OCI-LY7 (cell line): ENCODE results near the gene SEMA4D. TPM values are rescaled to one million over a fixed set of nuclear protein-coding genes. Genes with fewer than 3 reads are reported as not detected.

Source experiments
- BruUV-seq: library from RNA; stranded (reverse); fragments of 400-500 nt; replicated peaks from 2 replicates; lab custom pipeline; 2021; lab: Mats Ljungman, UMichigan
- CTCF ChIA-PET: fragments of 300-600 bp; sonication (Branson Sonifier 250); formaldehyde crosslinking; loops from one replicate; lab custom pipeline; 2022; ENCODE audit warnings: antibody characterized with exemption; ENCODE audit not compliant: unreplicated experiment; lab: Charles Lee
- POLR2A ChIA-PET: fragments of 300-600 bp; sonication (Branson Sonifier 250); formaldehyde crosslinking; loops from one replicate; lab custom pipeline; 2022; ENCODE audit warnings: antibody characterized with exemption; lab: Charles Lee
- DNase-seq: peaks from one replicate; pipeline ENCODE4 v3.0.0-alpha.2; 2015; ENCODE audit warnings: low spot score
- H2AFZ ChIP-seq: fragments of 200-600 bp; sonication (generic), shearing (Covaris generic); 2 replicates; pipeline ENCODE4 v1.6.1; 2014; ENCODE audit warnings: mild to moderate bottlenecking, antibody characterized with exemption, low read length, moderate library complexity
- H3K27ac ChIP-seq: fragments of 200-600 bp; sonication (generic); 2 replicates; pipeline ENCODE4 v1.5.1; 2014; ENCODE audit warnings: mixed run types, low read depth, mild to moderate bottlenecking, moderate library complexity, low read length, inconsistent platforms; ENCODE audit not compliant: poor library complexity, severe bottlenecking
- H3K36me3 ChIP-seq: fragments of 200-600 bp; sonication (generic); 2 replicates; pipeline ENCODE4 v1.6.1; 2014; ENCODE audit warnings: mild to moderate bottlenecking, antibody characterized with exemption, low read length, moderate library complexity, mixed read lengths; ENCODE audit not compliant: insufficient read depth
- H3K4me1 ChIP-seq: fragments of 200-600 bp; sonication (generic); 2 replicates; pipeline ENCODE4 v1.5.1; 2014; ENCODE audit warnings: mild to moderate bottlenecking, low read length; ENCODE audit not compliant: insufficient read depth, poor library complexity, severe bottlenecking
- H3K4me2 ChIP-seq: fragments of 200-600 bp; sonication (generic); 2 replicates; pipeline ENCODE4 v1.6.1; 2014; ENCODE audit warnings: mild to moderate bottlenecking, low read length
- H3K4me3 ChIP-seq: fragments of 200-600 bp; sonication (generic); 2 replicates; pipeline ENCODE4 v1.5.1; 2014; ENCODE audit warnings: mild to moderate bottlenecking, low read depth, low read length; ENCODE audit not compliant: poor library complexity, severe bottlenecking
- H3K79me2 ChIP-seq: fragments of 200-600 bp; sonication (generic); 2 replicates; pipeline ENCODE4 v1.6.1; 2016; ENCODE audit warnings: low read depth, mild to moderate bottlenecking, low read length, moderate library complexity, mixed read lengths; ENCODE audit not compliant: insufficient read depth
- H3K9me2 ChIP-seq: fragments of 200-600 bp; sonication (generic); 2 replicates; pipeline ENCODE4 v1.6.1; 2016; ENCODE audit warnings: mild to moderate bottlenecking, low read length, mixed read lengths; ENCODE audit not compliant: insufficient read depth
- H3K9me3 ChIP-seq: fragments of 200-600 bp; sonication (generic); 2 replicates; pipeline ENCODE4 v1.6.1; 2014; ENCODE audit warnings: mild to moderate bottlenecking, mixed run types, low read length, mixed read lengths
- H4K20me1 ChIP-seq: fragments of 200-600 bp; sonication (generic); 2 replicates; pipeline ENCODE4 v1.6.1; 2014; ENCODE audit warnings: mild to moderate bottlenecking, antibody characterized with exemption, low read length, moderate library complexity, mixed read lengths; ENCODE audit not compliant: insufficient read depth
- CTCF ChIP-seq: fragments of 200-600 bp; sonication (generic); conservative IDR thresholded peaks from 2 replicates; pipeline ENCODE4 v1.5.1; 2014; ENCODE audit warnings: mild to moderate bottlenecking, antibody characterized with exemption, low read length, moderate library complexity, mixed read lengths
- EZH2phosphoT487 ChIP-seq: fragments of 200-600 bp; sonication (generic); IDR thresholded peaks from 2 replicates; pipeline ENCODE4 v1.6.1; 2018; ENCODE audit warnings: low read depth, borderline replicate concordance, mild to moderate bottlenecking, mixed run types, antibody characterized with exemption, low read length, moderate library complexity, mixed read lengths
- intact Hi-C: fragments of 100-400 bp; cut with micrococcal nuclease; formaldehyde crosslinking; loops from one replicate; pipeline ENCODE4 v1.10.0; 2022; ENCODE audit not compliant: unreplicated experiment
- total RNA-seq, 2 experiments: library from RNA; depleted of rRNA in 1 of 2; stranded (reverse); fragments of >200 nt in 1 of 2; shearing (Covaris generic) in 1 of 2; gene quantifications; 2 replicates each; pipeline ENCODE4 v1.2.3, GENCODE V29; 2014 to 2022

SEMA4D gene
- total RNA-seq, 2 experiments from 2014 or later: 28.5 to 60.5 TPM

DNA sequence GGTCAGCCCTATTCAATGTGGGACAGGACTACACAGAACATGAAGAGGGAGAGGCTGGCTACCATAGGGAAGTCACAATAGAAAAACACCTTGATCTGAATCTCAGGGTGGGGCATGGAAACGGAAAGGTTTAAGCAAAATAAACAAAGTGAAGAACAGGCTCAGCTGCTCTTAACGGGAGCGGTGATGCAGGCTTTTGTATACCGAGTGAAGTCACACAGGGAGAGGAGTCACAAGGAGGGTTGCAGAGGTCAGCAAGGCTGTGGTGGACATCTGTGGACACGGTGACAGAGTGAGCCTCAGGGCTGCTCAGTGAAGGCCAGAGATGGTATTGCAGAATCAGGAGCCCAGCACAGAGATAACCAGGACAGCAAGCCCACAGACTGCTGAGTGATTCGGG lies 30.6 kb upstream of the SEMA4D start:
- Histone ChIP-seq H2AFZ (no peak overlapping the region), H3K79me2 (no peaks in the 10 kb centered on the region), H3K9me3 (no peaks in the 10 kb centered on the region; the same call in 1 of the 2 replicates), H3K27ac (no peak overlapping the region), H3K36me3 (no peaks in the 10 kb centered on the region), H3K9me2 (no peaks in the 10 kb centered on the region), H3K4me2 (no peak overlapping the region), H4K20me1 (no peaks in the 10 kb centered on the region), H3K4me1 (peaks cover 19% of the 10 kb centered on the region), H3K4me3 (no peak overlapping the region)
- DNase-seq: no peak
- ChIA-PET POLR2A (interaction anchor here (1.3 kb wide), 1 partner anchor 11 kb away, joined by 3 read pairs; no protein-coding TSS in a partner anchor), CTCF (no interaction called here)
- intact Hi-C loops: no loop called here
- TF ChIP-seq CTCF (no peak), EZH2phosphoT487 (no peak)
- BruUV-seq: no TSS peak

- Histone ChIP-seq H4K20me1 (no peaks in the 10 kb centered on the region), H3K27ac (no peak overlapping the region), H3K4me2 (no peak overlapping the region), H3K4me3 (no peak overlapping the region), H3K36me3 (no peaks in the 10 kb centered on the region), H3K4me1 (peaks cover 23% of the 10 kb centered on the region), H3K79me2 (no peaks in the 10 kb centered on the region), H2AFZ (no peak overlapping the region), H3K9me3 (no peaks in the 10 kb centered on the region; the same call in 1 of the 2 replicates), H3K9me2 (no peaks in the 10 kb centered on the region)
- BruUV-seq: no TSS peak
- ChIA-PET CTCF (no interaction called here), POLR2A (interaction anchor here (1.3 to 1.8 kb wide), 2 partner anchors 12 to 14 kb away, joined by 3 to 6 read pairs; no protein-coding TSS in a partner anchor)
- intact Hi-C loops: no loop called here
- TF ChIP-seq EZH2phosphoT487 (no peak), CTCF (no peak)
- no peak for DNase-seq
These were observed 30.2 kb upstream of the SEMA4D start for GRCh38 chr9:89528131-89528530.

DNA sequence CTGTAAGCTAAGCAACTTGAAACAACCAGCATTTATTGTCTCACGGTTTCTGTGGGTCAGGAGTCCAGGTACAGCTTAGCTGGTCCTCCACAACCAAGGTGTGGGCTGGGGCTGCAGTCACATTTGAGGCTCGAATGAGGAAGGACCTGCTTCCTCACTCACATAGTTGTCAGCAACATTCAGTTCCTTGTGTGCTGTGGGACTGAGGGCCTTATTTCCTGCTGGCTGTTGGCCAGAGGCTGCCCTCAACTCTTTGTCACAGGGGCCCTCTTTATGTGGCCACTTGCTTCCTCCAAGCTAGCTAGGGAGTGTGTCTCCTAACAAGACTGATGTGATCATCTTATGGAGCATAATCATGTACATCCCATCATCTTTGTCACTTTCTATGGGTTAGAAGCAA lies 29.2 kb upstream of the SEMA4D start:
- no TSS peak for BruUV-seq
- no peaks in the 10 kb centered on the region; the same call in 1 of the 2 replicates for H3K9me3 ChIP-seq
- no peaks in the 10 kb centered on the region for H3K79me2 ChIP-seq
- TF ChIP-seq CTCF (no peak), EZH2phosphoT487 (no peak)
- ChIA-PET CTCF (interaction anchor here (1.5 kb wide), 1 partner anchor 15 kb away, joined by 4 read pairs; no protein-coding TSS in a partner anchor), POLR2A (interaction anchor here (0.9 to 1.8 kb wide), 2 partner anchors 15 to 22 kb away, joined by 3 to 6 read pairs; no protein-coding TSS in a partner anchor)
- H3K4me1 ChIP-seq: peaks cover 33% of the 10 kb centered on the region
- H3K27ac ChIP-seq: no peak overlapping the region
- no peak overlapping the region for H3K4me3 ChIP-seq
- no peaks in the 10 kb centered on the region for H3K9me2 ChIP-seq
- H3K4me2 ChIP-seq: no peak overlapping the region
- no peaks in the 10 kb centered on the region for H4K20me1 ChIP-seq
- no peak overlapping the region for H2AFZ ChIP-seq
- intact Hi-C loops: no loop called here
- peak; percentile 30 for DNase-seq
- H3K36me3 ChIP-seq: no peaks in the 10 kb centered on the region
